Measurements from ENCODE around the gene AGRN.
"Not testable (repeated sequence)": the region's sequence is repeated elsewhere in the genome, so short reads cannot be mapped to it uniquely, and the experiment has no call there.

The AGRN gene

GRCh38 chr1:1069056-1069710 is 49.3 kb downstream of the AGRN start:
- DNase-seq = peak; percentile 43

- no peak for DNase-seq
These were observed 50.1 kb downstream of the AGRN start for GRCh38 chr1:1069711-1070676.

- no peak for DNase-seq
These were observed 51.8 kb downstream of the AGRN start for GRCh38 chr1:1071486-1072298.

GRCh38 chr1:1072299-1072848 is 52.5 kb downstream of the AGRN start:
- DNase-seq = no peak

- DNase-seq = no peak
These were observed 53.2 kb downstream of the AGRN start for GRCh38 chr1:1072849-1073742.

- no peak for DNase-seq
These were observed 54.0 kb downstream of the AGRN start, which contains the start of gene RNF223 for GRCh38 chr1:1073743-1074587. TSS of gene RNF223 (minus strand) at chr1:1074306. CDS start at chr1:1072566, 1,740 bp downstream.

GRCh38 chr1:1074631-1075147 is 54.8 kb downstream of the AGRN start:
- DNase-seq = no peak

GRCh38 chr1:1075148-1075935 is 55.4 kb downstream of the AGRN start:
- DNase-seq = no peak

- not testable (repeated sequence) for DNase-seq
These were observed 57.5 kb downstream of the AGRN start for GRCh38 chr1:1077396-1077795.

- peak; percentile 86 for DNase-seq
These were observed 59.6 kb downstream of the AGRN start for GRCh38 chr1:1079408-1080121.

GRCh38 chr1:1080122-1080757 is 60.3 kb downstream of the AGRN start:
- DNase-seq = peak; percentile 51

- DNase-seq = no peak
These were observed 61.0 kb downstream of the AGRN start for GRCh38 chr1:1080951-1081310.

- no peak for DNase-seq
These were observed 61.7 kb downstream of the AGRN start for GRCh38 chr1:1081311-1082238.

GRCh38 chr1:1082239-1082775 is 62.4 kb downstream of the AGRN start:
- DNase-seq = no peak

GRCh38 chr1:1082776-1083415 is 63.0 kb downstream of the AGRN start:
- no peak for DNase-seq
